IMR-90 (cell line): ENCODE data around the gene DISP1. TPM values are rescaled to one million over a fixed set of nuclear protein-coding genes. Genes with fewer than 3 reads are reported as not detected.

Experiments used
- ATAC-seq: fragments of 200-7000 bp; cut with Tn5 transposase; 2 replicates; pipeline ENCODE4 v1.9.1; 2020; ENCODE audit warnings: low read depth, mild to moderate bottlenecking, moderate library complexity
- BruUV-seq: library from RNA; stranded (reverse); fragments of 400-500 nt; replicated peaks from 2 replicates; lab custom pipeline; 2021; lab: Mats Ljungman, UMichigan
- CTCF ChIA-PET: fragments of 300-600 bp; formaldehyde crosslinking; extraction: SDS; loops from one replicate; lab custom pipeline; 2021; ENCODE audit warnings: antibody characterized with exemption; lab: Yijun Ruan, JAX
- POLR2A ChIA-PET: fragments of 300-600 bp; sonication (Branson Sonifier 250); formaldehyde crosslinking; loops from one replicate; lab custom pipeline; 2022; ENCODE audit warnings: antibody characterized with exemption; ENCODE audit not compliant: unreplicated experiment; lab: Charles Lee
- DNase-seq: peaks from one replicate; pipeline ENCODE4 v3.0.0; 2013
- H2AFZ ChIP-seq: replicated peaks from 2 replicates; pipeline ENCODE3; 2013; ENCODE audit warnings: low read length, mild to moderate bottlenecking; ENCODE audit not compliant: poor library complexity
- H2AK5ac ChIP-seq: 2 replicates; pipeline ENCODE4 v1.6.1; 2013; ENCODE audit warnings: low read depth, low read length, inconsistent platforms
- H2AK9ac ChIP-seq: replicated peaks from 2 replicates; pipeline ENCODE3; 2013; ENCODE audit warnings: mild to moderate bottlenecking, low read depth, low read length, moderate library complexity; ENCODE audit not compliant: poor library complexity
- H2BK120ac ChIP-seq: 2 replicates; pipeline ENCODE4 v1.6.1; 2013; ENCODE audit warnings: low read depth, low read length, inconsistent platforms
- H2BK15ac ChIP-seq: 3 replicates; pipeline ENCODE4 v1.6.1; 2013; ENCODE audit warnings: low read depth, low read length, inconsistent platforms
- H2BK20ac ChIP-seq: 2 replicates; pipeline ENCODE4 v1.6.1; 2013; ENCODE audit warnings: low read depth, mild to moderate bottlenecking, inconsistent platforms, low read length, moderate library complexity
- H2BK5ac ChIP-seq: 2 replicates; pipeline ENCODE4 v1.6.1; 2013; ENCODE audit warnings: mild to moderate bottlenecking, low read depth, low read length, inconsistent platforms; ENCODE audit not compliant: poor library complexity, severe bottlenecking
- H3K14ac ChIP-seq: replicated peaks from 2 replicates; pipeline ENCODE4 v1.6.1; 2013; ENCODE audit warnings: low read depth, low read length, inconsistent platforms
- H3K18ac ChIP-seq: 2 replicates; pipeline ENCODE4 v1.6.1; 2013; ENCODE audit warnings: low read depth, low read length, control low read depth
- H3K23ac ChIP-seq: 2 replicates; pipeline ENCODE4 v1.6.1; 2013; ENCODE audit warnings: low read depth, low read length, inconsistent platforms
- H3K27ac ChIP-seq: 2 replicates; pipeline ENCODE4 v1.5.1; 2013; ENCODE audit warnings: mild to moderate bottlenecking, control low read depth, low read length; ENCODE audit not compliant: insufficient read depth
- H3K27me3 ChIP-seq: 2 replicates; pipeline ENCODE4 v1.6.1; 2013; ENCODE audit warnings: low read length; ENCODE audit not compliant: control insufficient read depth, insufficient read depth
- H3K36me3 ChIP-seq: 2 replicates; pipeline ENCODE4 v1.6.1; 2013; ENCODE audit warnings: low read length, mixed read lengths; ENCODE audit not compliant: control insufficient read depth, insufficient read depth
- H3K4ac ChIP-seq: 2 replicates; pipeline ENCODE4 v1.6.1; 2013; ENCODE audit warnings: low read depth, low read length, inconsistent platforms
- H3K4me1 ChIP-seq: 2 replicates; pipeline ENCODE4 v1.6.1; 2013; ENCODE audit warnings: low read length, mixed read lengths; ENCODE audit not compliant: control insufficient read depth, insufficient read depth
- H3K4me2 ChIP-seq: 2 replicates; pipeline ENCODE4 v1.6.1; 2013; ENCODE audit warnings: low read depth, mild to moderate bottlenecking, control low read depth, low read length, moderate library complexity
- H3K4me3 ChIP-seq: 2 replicates; pipeline ENCODE4 v1.5.1; 2013; ENCODE audit warnings: low read depth, mild to moderate bottlenecking, control low read depth, low read length, moderate library complexity; ENCODE audit not compliant: insufficient read depth
- H3K56ac ChIP-seq: 2 replicates; pipeline ENCODE4 v1.6.1; 2013; ENCODE audit warnings: low read length, inconsistent platforms; ENCODE audit not compliant: insufficient read depth; ENCODE audit errors: extremely low read depth
- H3K79me1 ChIP-seq, 2 experiments: 2 replicates each; pipeline ENCODE4 v1.6.1; 2013; ENCODE audit warnings: low read length in 2 of 2, inconsistent platforms in 1 of 2, low read depth in 1 of 2
- H3K9ac ChIP-seq: 2 replicates; pipeline ENCODE4 v1.6.1; 2013; ENCODE audit warnings: low read depth, low read length, control low read depth
- H3K9me1 ChIP-seq: 2 replicates; pipeline ENCODE4 v1.6.1; 2013; ENCODE audit warnings: low read length, inconsistent platforms; ENCODE audit not compliant: insufficient read depth
- H3K9me3 ChIP-seq: 2 replicates; pipeline ENCODE4 v1.6.1; 2013; ENCODE audit warnings: low read length; ENCODE audit not compliant: control insufficient read depth, insufficient read depth
- H4K20me1 ChIP-seq: 2 replicates; pipeline ENCODE4 v1.6.1; 2013; ENCODE audit warnings: low read length, inconsistent platforms; ENCODE audit not compliant: insufficient read depth
- H4K5ac ChIP-seq: 2 replicates; pipeline ENCODE4 v1.6.1; 2013; ENCODE audit warnings: mild to moderate bottlenecking, low read depth, low read length, control low read depth
- H4K8ac ChIP-seq, 2 experiments: 2 replicates each; pipeline ENCODE4 v1.6.1; 2013; ENCODE audit warnings: low read depth in 2 of 2, low read length in 2 of 2, control low read depth in 1 of 2, inconsistent platforms in 1 of 2
- H4K91ac ChIP-seq: 2 replicates; pipeline ENCODE4 v1.6.1; 2013; ENCODE audit warnings: low read depth, low read length, inconsistent platforms; ENCODE audit not compliant: insufficient read depth
- BHLHE40 ChIP-seq: fragments of 150-350 bp; IDR thresholded peaks from 2 replicates; pipeline ENCODE4 v1.6.1; 2016; ENCODE audit warnings: mild to moderate bottlenecking, low read depth, low read length
- CEBPB ChIP-seq: IDR thresholded peaks from 2 replicates; pipeline ENCODE4 v1.6.1; 2012; ENCODE audit warnings: low read depth, low read length, improper control_type of control experiment
- CHD1 ChIP-seq: IDR thresholded peaks from 2 replicates; pipeline ENCODE4 v1.6.1; 2012; ENCODE audit warnings: low read depth, low read length, improper control_type of control experiment
- FOS ChIP-seq: fragments of 150-350 bp; IDR thresholded peaks from 2 replicates; pipeline ENCODE4 v1.6.1; 2016; ENCODE audit warnings: low read depth, low read length
- MAFK ChIP-seq: IDR thresholded peaks from 2 replicates; pipeline ENCODE4 v1.6.1; 2012; ENCODE audit warnings: low read depth, low read length, improper control_type of control experiment
- MAZ ChIP-seq: IDR thresholded peaks from 2 replicates; pipeline ENCODE4 v1.6.1; 2012; ENCODE audit warnings: low read depth, mild to moderate bottlenecking, low read length, improper control_type of control experiment, moderate library complexity, borderline replicate concordance
- MXI1 ChIP-seq: IDR thresholded peaks from 2 replicates; pipeline ENCODE4 v1.6.1; 2012; ENCODE audit warnings: low read depth, mild to moderate bottlenecking, low read length, moderate library complexity, borderline replicate concordance
- NFE2L2 ChIP-seq: fragments of 150-350 bp; IDR thresholded peaks from 2 replicates; pipeline ENCODE4 v1.6.1; 2016; ENCODE audit warnings: low read depth, mild to moderate bottlenecking, low read length
- POLR2A ChIP-seq: IDR thresholded peaks from 2 replicates; pipeline ENCODE4 v1.6.1; 2012; ENCODE audit warnings: mild to moderate bottlenecking, low read depth, low read length
- RAD21 ChIP-seq: IDR thresholded peaks from 2 replicates; pipeline ENCODE4 v1.6.1; 2012; ENCODE audit warnings: low read length, improper control_type of control experiment
- RCOR1 ChIP-seq: IDR thresholded peaks from 2 replicates; pipeline ENCODE4 v1.6.1; 2012; ENCODE audit warnings: mild to moderate bottlenecking, low read length, improper control_type of control experiment; ENCODE audit not compliant: insufficient replicate concordance
- RFX5 ChIP-seq: IDR thresholded peaks from 2 replicates; pipeline ENCODE4 v1.8.0; 2012; ENCODE audit warnings: low read depth, mild to moderate bottlenecking, low read length, moderate library complexity
- SMC3 ChIP-seq: fragments of 150-350 bp; IDR thresholded peaks from 2 replicates; pipeline ENCODE4 v1.6.1; 2016; ENCODE audit warnings: low read depth, mild to moderate bottlenecking, antibody characterized with exemption, low read length, moderate library complexity
- WGBS, 2 experiments: methylation state at CpG; one replicate each; pipeline versions ENCODE4 v1.1.5 to v1.1.7; 2013; ENCODE audit warnings: missing lambda C conversion rate in 2 of 2; ENCODE audit not compliant: insufficient read length in 1 of 2; ENCODE audit errors: extremely low coverage in 2 of 2; 5-methylcytosine and 5-hydroxymethylcytosine counted together
- dilution Hi-C: fragments of 300-500 bp; cut with HindIII; formaldehyde crosslinking; loops from one replicate; pipeline ENCODE4 v1.14.3; 2018; ENCODE audit warnings: low sequenced_read_pairs; ENCODE audit not compliant: unreplicated experiment
- in situ Hi-C: fragments of 300-500 bp; cut with MboI; formaldehyde crosslinking; loops from 3 replicates; pipeline ENCODE4 v1.14.3; 2019; ENCODE audit warnings: low sequenced_read_pairs, inconsistent platforms, mixed read lengths
- intact Hi-C: fragments of 100-400 bp; cut with micrococcal nuclease; formaldehyde crosslinking; loops from 2 replicates; pipeline ENCODE4 v1.10.0; 2022
- polyA plus RNA-seq, 3 experiments: library from polyadenylated mRNA; depleted of rRNA; stranded (reverse); fragments of >200 nt; gene quantifications; 2 replicates each; pipeline ENCODE4 v1.2.3, GENCODE V29; 2012; ENCODE audit warnings: low replicate concordance in 1 of 3
- total RNA-seq: library from RNA; depleted of rRNA; stranded (reverse); fragments of >200 nt; gene quantifications from 2 replicates; pipeline ENCODE4 v1.2.3, GENCODE V29; 2012
- TF ChIP-seq, protein P1 (sequence below): fragments of 150-350 bp; IDR thresholded peaks from 2 replicates; pipeline ENCODE4 v1.6.1; 2017; ENCODE audit warnings: mild to moderate bottlenecking, antibody characterized with exemption, low read length, low read depth
- TF ChIP-seq, protein P2 (sequence below): fragments of 150-350 bp; IDR thresholded peaks from 2 replicates; pipeline ENCODE4 v1.6.1; 2016; ENCODE audit warnings: low read depth, mild to moderate bottlenecking, low read length, moderate library complexity, borderline replicate concordance
- TF ChIP-seq, protein P3 (sequence below): conservative IDR thresholded peaks from 2 replicates; pipeline ENCODE4 v1.5.1; 2012; ENCODE audit warnings: mild to moderate bottlenecking, low read depth, low read length, improper control_type of control experiment

DISP1 gene
- total and polyA plus RNA-seq, 2 of the 4 experiments (the other 2 are of a cell fraction) = 3.3 to 5.2 TPM

DNA sequence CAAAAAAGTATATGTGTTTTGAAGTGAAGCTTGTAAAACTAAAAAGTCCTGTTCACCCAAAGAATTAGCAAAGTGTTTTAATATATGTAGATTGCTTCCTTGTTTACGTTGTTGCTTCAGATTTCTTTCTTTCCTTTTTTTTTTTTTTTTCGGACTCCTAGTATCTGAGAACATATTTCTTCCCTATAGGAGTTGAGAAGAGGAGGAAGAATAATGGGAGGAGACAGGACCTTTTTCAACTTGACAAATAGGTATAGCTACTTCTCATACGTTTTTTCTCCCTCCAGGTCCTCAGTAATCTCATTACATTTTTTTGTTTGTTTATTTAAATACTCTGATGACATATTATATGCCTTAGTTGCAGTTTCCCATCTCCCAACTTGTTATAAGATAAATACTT lies 8.9 kb downstream of the DISP1 start:
- no peaks in the 10 kb centered on the region for H4K20me1 ChIP-seq
- no peaks in the 10 kb centered on the region for H3K9me1 ChIP-seq
- no peak overlapping the region for H3K9ac ChIP-seq
- intact Hi-C loops (no loop called here), dilution Hi-C loops (no loop called here), in situ Hi-C loops (no loop called here)
- H4K91ac ChIP-seq = no peak overlapping the region
- no peak overlapping the region for H2BK120ac ChIP-seq
- peaks cover 6% of the 10 kb centered on the region for H3K4me1 ChIP-seq
- H3K27ac ChIP-seq = no peak overlapping the region
- H3K79me1 ChIP-seq = peaks cover 10 to 16% of the 10 kb centered on the region in 2 experiments; a peak in 2 of 4 replicates
- DNase-seq = no peak
- no peak overlapping the region for H2AK9ac ChIP-seq
- H2AK5ac ChIP-seq = no peak overlapping the region
- no peak overlapping the region for H3K4me2 ChIP-seq
- no peak overlapping the region for H2BK15ac ChIP-seq
- no peak overlapping the region for H4K5ac ChIP-seq
- no peaks in the 10 kb centered on the region for H3K36me3 ChIP-seq
- no peak overlapping the region for H2BK20ac ChIP-seq
- no peak overlapping the region for H3K56ac ChIP-seq
- ChIA-PET CTCF (interaction anchor here (0.7 to 0.8 kb wide), 3 partner anchors 72 to 266 kb away, joined by 4 to 6 read pairs (median 5); no protein-coding TSS in a partner anchor), POLR2A (no interaction called here)
- no peak overlapping the region for H2AFZ ChIP-seq
- no peak overlapping the region for H4K8ac ChIP-seq
- no peak overlapping the region for H3K23ac ChIP-seq
- no peaks in the 10 kb centered on the region for H3K27me3 ChIP-seq
- H3K4me3 ChIP-seq = no peak overlapping the region
- TF ChIP-seq MAZ (no peak), RAD21 (no peak), FOS (no peak), MXI1 (no peak), CEBPB (no peak), RCOR1 (no peak), BHLHE40 (no peak), RFX5 (no peak), CHD1 (no peak), SMC3 (no peak), NFE2L2 (no peak), MAFK (no peak), POLR2A (no peak)
- TF ChIP-seq, protein P1, sequence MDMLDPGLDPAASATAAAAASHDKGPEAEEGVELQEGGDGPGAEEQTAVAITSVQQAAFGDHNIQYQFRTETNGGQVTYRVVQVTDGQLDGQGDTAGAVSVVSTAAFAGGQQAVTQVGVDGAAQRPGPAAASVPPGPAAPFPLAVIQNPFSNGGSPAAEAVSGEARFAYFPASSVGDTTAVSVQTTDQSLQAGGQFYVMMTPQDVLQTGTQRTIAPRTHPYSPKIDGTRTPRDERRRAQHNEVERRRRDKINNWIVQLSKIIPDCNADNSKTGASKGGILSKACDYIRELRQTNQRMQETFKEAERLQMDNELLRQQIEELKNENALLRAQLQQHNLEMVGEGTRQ = no peak
- TF ChIP-seq, protein P2, sequence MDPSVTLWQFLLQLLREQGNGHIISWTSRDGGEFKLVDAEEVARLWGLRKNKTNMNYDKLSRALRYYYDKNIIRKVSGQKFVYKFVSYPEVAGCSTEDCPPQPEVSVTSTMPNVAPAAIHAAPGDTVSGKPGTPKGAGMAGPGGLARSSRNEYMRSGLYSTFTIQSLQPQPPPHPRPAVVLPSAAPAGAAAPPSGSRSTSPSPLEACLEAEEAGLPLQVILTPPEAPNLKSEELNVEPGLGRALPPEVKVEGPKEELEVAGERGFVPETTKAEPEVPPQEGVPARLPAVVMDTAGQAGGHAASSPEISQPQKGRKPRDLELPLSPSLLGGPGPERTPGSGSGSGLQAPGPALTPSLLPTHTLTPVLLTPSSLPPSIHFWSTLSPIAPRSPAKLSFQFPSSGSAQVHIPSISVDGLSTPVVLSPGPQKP = no peak
- TF ChIP-seq, protein P3, sequence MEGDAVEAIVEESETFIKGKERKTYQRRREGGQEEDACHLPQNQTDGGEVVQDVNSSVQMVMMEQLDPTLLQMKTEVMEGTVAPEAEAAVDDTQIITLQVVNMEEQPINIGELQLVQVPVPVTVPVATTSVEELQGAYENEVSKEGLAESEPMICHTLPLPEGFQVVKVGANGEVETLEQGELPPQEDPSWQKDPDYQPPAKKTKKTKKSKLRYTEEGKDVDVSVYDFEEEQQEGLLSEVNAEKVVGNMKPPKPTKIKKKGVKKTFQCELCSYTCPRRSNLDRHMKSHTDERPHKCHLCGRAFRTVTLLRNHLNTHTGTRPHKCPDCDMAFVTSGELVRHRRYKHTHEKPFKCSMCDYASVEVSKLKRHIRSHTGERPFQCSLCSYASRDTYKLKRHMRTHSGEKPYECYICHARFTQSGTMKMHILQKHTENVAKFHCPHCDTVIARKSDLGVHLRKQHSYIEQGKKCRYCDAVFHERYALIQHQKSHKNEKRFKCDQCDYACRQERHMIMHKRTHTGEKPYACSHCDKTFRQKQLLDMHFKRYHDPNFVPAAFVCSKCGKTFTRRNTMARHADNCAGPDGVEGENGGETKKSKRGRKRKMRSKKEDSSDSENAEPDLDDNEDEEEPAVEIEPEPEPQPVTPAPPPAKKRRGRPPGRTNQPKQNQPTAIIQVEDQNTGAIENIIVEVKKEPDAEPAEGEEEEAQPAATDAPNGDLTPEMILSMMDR = no peak
- H3K18ac ChIP-seq = no peak overlapping the region
- WGBS, 2 experiments = no CpG with 5 or more reads among the region's 3 CpGs
- BruUV-seq = no TSS peak
- no peak overlapping the region for H3K4ac ChIP-seq
- no peak for ATAC-seq
- no peak overlapping the region for H3K14ac ChIP-seq
- no peaks in the 10 kb centered on the region for H3K9me3 ChIP-seq
- no peak overlapping the region for H2BK5ac ChIP-seq
